BJ (cell line): ENCODE data around the gene GET3. TPM values are rescaled to one million over a fixed set of nuclear protein-coding genes. Genes with fewer than 3 reads are reported as not detected.

Experiments
- CTCF ChIA-PET: fragments of 350-600 bp; formaldehyde crosslinking; extraction: SDS; loops from one replicate; lab custom pipeline; 2021; ENCODE audit warnings: antibody characterized with exemption, inconsistent platforms; lab: Yijun Ruan, JAX
- POLR2A ChIA-PET: fragments of 300-600 bp; sonication (Branson Sonifier 250); formaldehyde crosslinking; extraction: SDS; loops from one replicate; lab custom pipeline; 2021; ENCODE audit warnings: antibody characterized with exemption; lab: Charles Lee
- DNase-seq: peaks from one replicate; pipeline ENCODE4 v3.0.0-alpha.2; 2011; ENCODE audit warnings: low read depth
- H3K27me3 ChIP-seq: 2 replicates; pipeline ENCODE4 v1.6.0; 2011; ENCODE audit warnings: low read length; ENCODE audit not compliant: control insufficient read depth, insufficient read depth
- H3K36me3 ChIP-seq: 2 replicates; pipeline ENCODE4 v1.5.1; 2011; ENCODE audit warnings: low read length; ENCODE audit not compliant: control insufficient read depth, insufficient read depth
- H3K4me3 ChIP-seq: 2 replicates; pipeline ENCODE4 v1.5.1; 2011; ENCODE audit warnings: low read depth, mild to moderate bottlenecking, control low read depth, low read length
- CTCF ChIP-seq: IDR thresholded peaks from 2 replicates; pipeline ENCODE4 v1.5.1; 2011; ENCODE audit warnings: low read depth, mild to moderate bottlenecking, control low read depth, inconsistent platforms, low read length, moderate library complexity; ENCODE audit not compliant: insufficient read depth
- polyA plus RNA-seq: library from polyadenylated mRNA; depleted of rRNA; stranded (reverse); fragments of >200 nt; gene quantifications from 2 replicates; pipeline ENCODE4 v1.2.3, GENCODE V29; 2011

GET3 gene
- polyA plus RNA-seq, 1 experiment = 250 TPM

GRCh38 chr19:12779162-12779993, 42.1 kb downstream of the GET3 start:
- POLR2A ChIA-PET = interaction anchor here (0.6 to 2.8 kb wide), 3 partner anchors 9 to 112 kb away, joined by 3 to 16 read pairs (median 4); partner anchors contain the start of genes GCDH and JUNB
- CTCF ChIA-PET = interaction anchor here (2.2 to 28.6 kb wide), 6 partner anchors 9 to 68 kb away, joined by 11 to 874 read pairs (median 30); partner anchors contain the start of genes JUNB, PRDX2, RNASEH2A and THSD8
- DNase-seq = no peak
- no peaks in the 10 kb centered on the region for H3K36me3 ChIP-seq
- no peak for TF ChIP-seq CTCF
- H3K4me3 ChIP-seq = peak overlapping the region; percentile 65
- H3K27me3 ChIP-seq = no peaks in the 10 kb centered on the region

- CTCF ChIA-PET = interaction anchor here (1.2 to 1.8 kb wide), 5 partner anchors 10 to 17 kb away, joined by 4 to 12 read pairs (median 4); no protein-coding TSS in a partner anchor
- no peak for TF ChIP-seq CTCF
- POLR2A ChIA-PET = interaction anchor here (1.2 kb wide), 2 partner anchors 9 to 11 kb away, joined by 6 to 8 read pairs; partner anchors contain the start of gene JUNB
These were observed 44.8 kb downstream of the GET3 start for GRCh38 chr19:12782174-12782423.

GRCh38 chr19:12782424-12783290, 45.4 kb downstream of the GET3 start:
- ChIA-PET POLR2A (interaction anchor here (1.2 kb wide), 2 partner anchors 9 to 11 kb away, joined by 6 to 8 read pairs; partner anchors contain the start of gene JUNB), CTCF (interaction anchor here (0.7 to 1.8 kb wide), 7 partner anchors 9 to 161 kb away, joined by 4 to 12 read pairs (median 4); no protein-coding TSS in a partner anchor)
- no peak for DNase-seq
- Histone ChIP-seq H3K4me3 (peak overlapping the region; percentile 48), H3K36me3 (no peaks in the 10 kb centered on the region), H3K27me3 (no peaks in the 10 kb centered on the region)
- no peak for TF ChIP-seq CTCF

More at GRCh38 chr19:12782174-12782423, 44.8 kb downstream of the GET3 start:
- Histone ChIP-seq H3K27me3 (no peaks in the 10 kb centered on the region), H3K4me3 (peak overlapping the region; percentile 48), H3K36me3 (no peaks in the 10 kb centered on the region)
- DNase-seq = no peak

- ChIA-PET CTCF (interaction anchor here (0.7 to 1.8 kb wide), 7 partner anchors 9 to 161 kb away, joined by 4 to 12 read pairs (median 4); no protein-coding TSS in a partner anchor), POLR2A (interaction anchor here (1.2 kb wide), 2 partner anchors 8 to 10 kb away, joined by 6 to 8 read pairs; partner anchors contain the start of gene JUNB)
- Histone ChIP-seq H3K4me3 (peak overlapping the region; percentile 48), H3K36me3 (no peaks in the 10 kb centered on the region), H3K27me3 (no peaks in the 10 kb centered on the region)
- DNase-seq = no peak
- TF ChIP-seq CTCF = no peak
These were observed 46.1 kb downstream of the GET3 start for GRCh38 chr19:12783291-12783848.
